Measurements from ENCODE around the gene DIAPH3. TPM values are rescaled to one million over a fixed set of nuclear protein-coding genes. Genes with fewer than 3 reads are reported as not detected.

Gene DIAPH3
- total and polyA plus RNA-seq, 2 of the 8 experiments (the other 6 are each of a cell fraction or from before 2014, with no cell fraction given) = 8.0 to 30.8 TPM

DNA sequence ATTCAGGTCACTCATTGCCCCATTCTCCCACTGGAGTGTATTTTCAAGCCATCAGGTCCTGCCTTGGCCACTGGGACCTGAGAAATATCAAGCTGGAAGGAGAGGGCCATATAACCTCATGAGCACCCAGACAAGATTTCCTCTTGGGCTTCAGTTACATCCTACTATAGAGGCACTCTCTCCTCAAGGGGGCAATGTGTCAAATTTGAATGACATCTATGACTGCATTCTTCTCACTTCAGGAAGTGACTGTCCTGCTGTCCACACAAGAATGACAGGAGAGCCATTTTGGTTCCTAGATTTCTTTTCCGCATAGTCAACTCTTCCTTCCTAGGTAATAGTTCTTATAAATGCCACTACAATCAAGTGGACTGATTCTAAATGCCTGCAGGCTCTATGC is 416.2 kb downstream of the DIAPH3 start:
- Histone ChIP-seq H3K9ac (replicated peaks in 1 of 4; ENCODE audit: extremely low read depth in 1 of 4, low read depth in 3 of 4, low read length in 3 of 4) (no peak overlapping the region), H4K91ac (replicated peaks; ENCODE audit: insufficient read length, low read length) (no peak overlapping the region), H4K8ac (ENCODE audit: extremely low read depth, insufficient read depth, low read length) (no peak overlapping the region), H3K18ac (ENCODE audit: extremely low read depth, low read length) (no peak overlapping the region), H2BK12ac (ENCODE audit: low read depth, low read length) (no peak overlapping the region), H3K4me1 (replicated peaks in 1 of 4; ENCODE audit: control insufficient read depth in 3 of 4, insufficient read depth in 4 of 4, low read length in 3 of 4) (peaks cover 3 to 11% (median 9%) of the 10 kb centered on the region in 4 experiments; a peak in 5 of 7 replicates), H2BK15ac (ENCODE audit: low read length) (no peak overlapping the region), H3K23ac (ENCODE audit: insufficient read length) (no peak overlapping the region), H3K27me3 (replicated peaks in 1 of 4; ENCODE audit: control insufficient read depth in 3 of 4, extremely low read depth in 1 of 4, insufficient read depth in 3 of 4, low read length in 3 of 4) (no peaks in the 10 kb centered on the region), H3K56ac (replicated peaks; ENCODE audit: insufficient read length, low read depth, low read length) (no peak overlapping the region), H3K14ac (ENCODE audit: insufficient read length) (no peak overlapping the region), H2BK20ac (ENCODE audit: low read length) (no peak overlapping the region), H3K79me1 (ENCODE audit: low read depth, low read length) (no peaks in the 10 kb centered on the region), H3K27ac (ENCODE audit: low read depth, low read length) (no peak overlapping the region), H3K36me3 (ENCODE audit: control insufficient read depth in 2 of 4, insufficient read depth in 4 of 4, low read length in 3 of 4) (no peaks in the 10 kb centered on the region), H3K4ac (replicated peaks; ENCODE audit: insufficient read length, low read depth, low read length) (no peak overlapping the region), H3K9me3 (ENCODE audit: insufficient read depth in 2 of 2, low read depth in 1 of 2, low read length in 1 of 2) (no peaks in the 10 kb centered on the region), H3K4me2 (ENCODE audit: insufficient read depth in 1 of 2, low read depth in 2 of 2, low read length in 2 of 2) (no peak overlapping the region), H2BK5ac (ENCODE audit: low read depth, low read length) (no peak overlapping the region), H3K23me2 (ENCODE audit: low read depth, low read length) (peaks cover 3% of the 10 kb centered on the region; the same call in 1 of the 2 replicates), H2AFZ (ENCODE audit: low read length) (no peak overlapping the region), H3K79me2 (ENCODE audit: control insufficient read depth in 1 of 2, insufficient read depth in 2 of 2, low read length in 2 of 2) (no peaks in the 10 kb centered on the region), H2BK120ac (replicated peaks; ENCODE audit: low read depth, low read length) (no peak overlapping the region), H3K4me3 (ENCODE audit: extremely low read depth in 1 of 4, insufficient read depth in 2 of 4, low read depth in 3 of 4, low read length in 4 of 4) (no peak overlapping the region), H2AK5ac (ENCODE audit: low read depth, low read length) (no peak overlapping the region), H4K20me1 (replicated peaks in 1 of 2; ENCODE audit: control insufficient read depth in 1 of 2, insufficient read depth in 2 of 2, low read length in 2 of 2) (no peaks in the 10 kb centered on the region), H4K5ac (ENCODE audit: insufficient read length, low read depth, low read length) (no peak overlapping the region)
- CTCF ChIA-PET (ENCODE audit: partially characterized antibody) = interaction anchor here (0.8 to 1.2 kb wide), 5 partner anchors 16 to 362 kb away, joined by 3 to 6 read pairs (median 3); no protein-coding TSS in a partner anchor
- WGBS, 2 experiments (ENCODE audit: extremely low coverage in 1 of 2, insufficient coverage in 1 of 2, insufficient read length in 1 of 2, insufficient replicate concordance in 2 of 2, low coverage in 1 of 2, low lambda C conversion rate in 2 of 2, missing lambda C conversion rate in 1 of 2) = 100% methylated on average over 1 of the region's 1 CpG; no CpG with 5 or more reads in 1 of the 2 experiments
- TF ChIP-seq, protein P1, sequence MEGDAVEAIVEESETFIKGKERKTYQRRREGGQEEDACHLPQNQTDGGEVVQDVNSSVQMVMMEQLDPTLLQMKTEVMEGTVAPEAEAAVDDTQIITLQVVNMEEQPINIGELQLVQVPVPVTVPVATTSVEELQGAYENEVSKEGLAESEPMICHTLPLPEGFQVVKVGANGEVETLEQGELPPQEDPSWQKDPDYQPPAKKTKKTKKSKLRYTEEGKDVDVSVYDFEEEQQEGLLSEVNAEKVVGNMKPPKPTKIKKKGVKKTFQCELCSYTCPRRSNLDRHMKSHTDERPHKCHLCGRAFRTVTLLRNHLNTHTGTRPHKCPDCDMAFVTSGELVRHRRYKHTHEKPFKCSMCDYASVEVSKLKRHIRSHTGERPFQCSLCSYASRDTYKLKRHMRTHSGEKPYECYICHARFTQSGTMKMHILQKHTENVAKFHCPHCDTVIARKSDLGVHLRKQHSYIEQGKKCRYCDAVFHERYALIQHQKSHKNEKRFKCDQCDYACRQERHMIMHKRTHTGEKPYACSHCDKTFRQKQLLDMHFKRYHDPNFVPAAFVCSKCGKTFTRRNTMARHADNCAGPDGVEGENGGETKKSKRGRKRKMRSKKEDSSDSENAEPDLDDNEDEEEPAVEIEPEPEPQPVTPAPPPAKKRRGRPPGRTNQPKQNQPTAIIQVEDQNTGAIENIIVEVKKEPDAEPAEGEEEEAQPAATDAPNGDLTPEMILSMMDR (IDR thresholded peaks at IDR 0.05; ENCODE audit: control extremely low read depth in 1 of 3, insufficient read depth in 1 of 3, low read depth in 1 of 3, low read length in 3 of 3) = peak in 1 of 3 experiments; percentile 31; a peak in 1 of 4 replicates
- TF ChIP-seq SAP30 (IDR thresholded peaks at IDR 0.05; ENCODE audit: insufficient read depth, insufficient replicate concordance, low read length) = no peak
- no peak for FAIRE-seq
- no peak for DNase-seq (ENCODE audit: low read depth in 1 of 2, low spot score in 2 of 2)
- POLR2A ChIA-PET (ENCODE audit: partially characterized antibody) = no interaction called here

All from H1 (cell line).